ENCODE data around the gene GPATCH2. TPM values are rescaled to one million over a fixed set of nuclear protein-coding genes. Genes with fewer than 3 reads are reported as not detected.
A peak's percentile ranks its signal among the peaks of the same experiment; 100 is the strongest.

Gene GPATCH2
- total RNA-seq, 1 experiment from 2014 or later: 34.5 TPM

GRCh38 chr1:217562229-217562878 is 68.5 kb downstream of the GPATCH2 start:
- ChIA-PET POLR2A (interaction anchor here (0.6 to 1.8 kb wide), 11 partner anchors 10 to 172 kb away, joined by 3 to 9 read pairs (median 3); partner anchors contain the start of genes GPATCH2 and SPATA17), CTCF (interaction anchor here (1.0 to 1.3 kb wide), 4 partner anchors 10 to 68 kb away, joined by 3 read pairs; partner anchors contain the start of genes GPATCH2 and SPATA17)
- BruUV-seq (replicated peaks): no TSS peak
- peaks cover 16% of the 10 kb centered on the region for H3K9me3 Mint-ChIP-seq (ENCODE audit: unreplicated experiment)
- no peaks in the 10 kb centered on the region for H3K27me3 Mint-ChIP-seq (ENCODE audit: insufficient read depth, unreplicated experiment)
- DNase-seq (ENCODE audit: unreplicated experiment): peak; percentile 91
- TF ChIP-seq CTCF (IDR thresholded peaks at IDR 0.05; ENCODE audit: unreplicated experiment): no peak
- H3K36me3 Mint-ChIP-seq (ENCODE audit: insufficient read depth, unreplicated experiment): peaks cover 6% of the 10 kb centered on the region
- H3K27ac Mint-ChIP-seq (ENCODE audit: low read depth, unreplicated experiment): peak overlapping the region; percentile 91
- peaks cover 23% of the 10 kb centered on the region for H3K4me1 Mint-ChIP-seq (ENCODE audit: insufficient read depth, unreplicated experiment)
- intact Hi-C loops (cut with micrococcal nuclease): loop anchor here (5.0 to 10.0 kb wide), 2 partner anchors 70 to 808 kb away; partner anchors contain the start of genes GPATCH2 and SPATA17
- H3K4me3 Mint-ChIP-seq (ENCODE audit: unreplicated experiment): peak overlapping the region; percentile 60

- H3K27ac Mint-ChIP-seq (ENCODE audit: low read depth, unreplicated experiment): peak overlapping the region; percentile 91
- H3K9me3 Mint-ChIP-seq (ENCODE audit: unreplicated experiment): peaks cover 11% of the 10 kb centered on the region
- no peak for DNase-seq (ENCODE audit: unreplicated experiment)
- ChIA-PET CTCF (interaction anchor here (0.6 to 0.7 kb wide), 2 partner anchors 94 to 253 kb away, joined by 3 to 4 read pairs; no protein-coding TSS in a partner anchor), POLR2A (interaction anchor here (0.6 to 1.8 kb wide), 2 partner anchors 11 to 69 kb away, joined by 3 to 9 read pairs; partner anchors contain the start of genes GPATCH2 and SPATA17)
- H3K27me3 Mint-ChIP-seq (ENCODE audit: insufficient read depth, unreplicated experiment): no peaks in the 10 kb centered on the region
- no peak for TF ChIP-seq CTCF (IDR thresholded peaks at IDR 0.05; ENCODE audit: unreplicated experiment)
- peak overlapping the region; percentile 60 for H3K4me3 Mint-ChIP-seq (ENCODE audit: unreplicated experiment)
- peaks cover 23% of the 10 kb centered on the region for H3K4me1 Mint-ChIP-seq (ENCODE audit: insufficient read depth, unreplicated experiment)
- intact Hi-C loops (cut with micrococcal nuclease): loop anchor here (5.0 to 10.0 kb wide), 2 partner anchors 71 to 807 kb away; partner anchors contain the start of genes GPATCH2 and SPATA17
- no TSS peak for BruUV-seq (replicated peaks)
- H3K36me3 Mint-ChIP-seq (ENCODE audit: insufficient read depth, unreplicated experiment): peaks cover 6% of the 10 kb centered on the region
These were observed 69.4 kb downstream of the GPATCH2 start for GRCh38 chr1:217561446-217561845.

GRCh38 chr1:217554849-217555248 is 76.0 kb downstream of the GPATCH2 start:
- ChIA-PET CTCF (interaction anchor here (0.6 to 1.4 kb wide), 4 partner anchors 11 to 398 kb away, joined by 3 to 5 read pairs (median 3); no protein-coding TSS in a partner anchor), POLR2A (interaction anchor here (1.5 kb wide), 1 partner anchor 76 kb away, joined by 5 read pairs; the partner anchor contains the start of genes GPATCH2 and SPATA17)
- peak; percentile 52 for DNase-seq (ENCODE audit: unreplicated experiment)
- H3K4me3 Mint-ChIP-seq (ENCODE audit: unreplicated experiment): no peak overlapping the region
- no peaks in the 10 kb centered on the region for H3K27me3 Mint-ChIP-seq (ENCODE audit: insufficient read depth, unreplicated experiment)
- H3K27ac Mint-ChIP-seq (ENCODE audit: low read depth, unreplicated experiment): peak overlapping the region; percentile 22
- peaks cover 8% of the 10 kb centered on the region for H3K9me3 Mint-ChIP-seq (ENCODE audit: unreplicated experiment)
- no peaks in the 10 kb centered on the region for H3K36me3 Mint-ChIP-seq (ENCODE audit: insufficient read depth, unreplicated experiment)
- TF ChIP-seq CTCF (IDR thresholded peaks at IDR 0.05; ENCODE audit: unreplicated experiment): no peak
- no TSS peak for BruUV-seq (replicated peaks)
- intact Hi-C loops (cut with micrococcal nuclease): no loop called here
- H3K4me1 Mint-ChIP-seq (ENCODE audit: insufficient read depth, unreplicated experiment): peaks cover 6% of the 10 kb centered on the region

- CTCF ChIA-PET: interaction anchor here (0.5 to 1.4 kb wide), 7 partner anchors 10 to 1244 kb away, joined by 3 to 6 read pairs (median 3); no protein-coding TSS in a partner anchor
- no TSS peak for BruUV-seq (replicated peaks)
- no peaks in the 10 kb centered on the region for H3K9me3 Mint-ChIP-seq (ENCODE audit: unreplicated experiment)
- H3K27ac Mint-ChIP-seq (ENCODE audit: low read depth, unreplicated experiment): no peak overlapping the region
- no peaks in the 10 kb centered on the region for H3K27me3 Mint-ChIP-seq (ENCODE audit: insufficient read depth, unreplicated experiment)
- TF ChIP-seq CTCF (IDR thresholded peaks at IDR 0.05; ENCODE audit: unreplicated experiment): no peak
- intact Hi-C loops (cut with micrococcal nuclease): no loop called here
- no peaks in the 10 kb centered on the region for H3K36me3 Mint-ChIP-seq (ENCODE audit: insufficient read depth, unreplicated experiment)
- POLR2A ChIA-PET: interaction anchor here (0.7 to 1.5 kb wide), 2 partner anchors 77 to 466 kb away, joined by 3 to 5 read pairs; partner anchors contain the start of genes GPATCH2 and SPATA17
- no peak for DNase-seq (ENCODE audit: unreplicated experiment)
- H3K4me3 Mint-ChIP-seq (ENCODE audit: unreplicated experiment): no peak overlapping the region
- peaks cover 6% of the 10 kb centered on the region for H3K4me1 Mint-ChIP-seq (ENCODE audit: insufficient read depth, unreplicated experiment)
These were observed 76.9 kb downstream of the GPATCH2 start for GRCh38 chr1:217553949-217554509.
